ENCODE measurements around the gene AADACL2.

DNA sequence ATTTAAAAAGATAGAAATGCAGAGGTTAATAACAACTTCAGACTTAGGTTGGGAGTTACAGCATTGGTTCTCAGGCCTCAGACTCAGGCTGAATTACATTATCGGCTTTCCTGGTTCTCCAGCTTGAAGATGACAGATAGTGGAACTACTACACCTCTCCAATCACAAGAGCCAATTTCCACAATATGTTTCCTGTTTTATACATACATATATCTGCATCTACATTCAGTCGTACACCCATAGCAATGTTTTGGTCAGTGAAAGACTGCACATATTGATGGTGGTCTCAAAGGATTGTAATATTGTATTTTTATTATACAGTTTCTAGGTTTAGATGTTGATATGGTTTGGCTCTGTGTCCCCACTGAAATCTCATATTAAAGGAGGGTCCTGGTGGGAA, 35.4 kb downstream of the AADACL2 start:
- TF ChIP-seq, protein P1, sequence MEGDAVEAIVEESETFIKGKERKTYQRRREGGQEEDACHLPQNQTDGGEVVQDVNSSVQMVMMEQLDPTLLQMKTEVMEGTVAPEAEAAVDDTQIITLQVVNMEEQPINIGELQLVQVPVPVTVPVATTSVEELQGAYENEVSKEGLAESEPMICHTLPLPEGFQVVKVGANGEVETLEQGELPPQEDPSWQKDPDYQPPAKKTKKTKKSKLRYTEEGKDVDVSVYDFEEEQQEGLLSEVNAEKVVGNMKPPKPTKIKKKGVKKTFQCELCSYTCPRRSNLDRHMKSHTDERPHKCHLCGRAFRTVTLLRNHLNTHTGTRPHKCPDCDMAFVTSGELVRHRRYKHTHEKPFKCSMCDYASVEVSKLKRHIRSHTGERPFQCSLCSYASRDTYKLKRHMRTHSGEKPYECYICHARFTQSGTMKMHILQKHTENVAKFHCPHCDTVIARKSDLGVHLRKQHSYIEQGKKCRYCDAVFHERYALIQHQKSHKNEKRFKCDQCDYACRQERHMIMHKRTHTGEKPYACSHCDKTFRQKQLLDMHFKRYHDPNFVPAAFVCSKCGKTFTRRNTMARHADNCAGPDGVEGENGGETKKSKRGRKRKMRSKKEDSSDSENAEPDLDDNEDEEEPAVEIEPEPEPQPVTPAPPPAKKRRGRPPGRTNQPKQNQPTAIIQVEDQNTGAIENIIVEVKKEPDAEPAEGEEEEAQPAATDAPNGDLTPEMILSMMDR (IDR thresholded peaks at IDR 0.05), result no peak
- TF ChIP-seq POLR2A (IDR thresholded peaks at IDR 0.05), result no peak

Data from body of pancreas (tissue), 4 donors.